ENCODE data around the gene SLCO2B1. TPM values are rescaled to one million over a fixed set of nuclear protein-coding genes. Genes with fewer than 3 reads are reported as not detected.

SLCO2B1 gene
- total and polyA plus RNA-seq, 12 donors = 5.8 to 234 (median 122) TPM

DNA sequence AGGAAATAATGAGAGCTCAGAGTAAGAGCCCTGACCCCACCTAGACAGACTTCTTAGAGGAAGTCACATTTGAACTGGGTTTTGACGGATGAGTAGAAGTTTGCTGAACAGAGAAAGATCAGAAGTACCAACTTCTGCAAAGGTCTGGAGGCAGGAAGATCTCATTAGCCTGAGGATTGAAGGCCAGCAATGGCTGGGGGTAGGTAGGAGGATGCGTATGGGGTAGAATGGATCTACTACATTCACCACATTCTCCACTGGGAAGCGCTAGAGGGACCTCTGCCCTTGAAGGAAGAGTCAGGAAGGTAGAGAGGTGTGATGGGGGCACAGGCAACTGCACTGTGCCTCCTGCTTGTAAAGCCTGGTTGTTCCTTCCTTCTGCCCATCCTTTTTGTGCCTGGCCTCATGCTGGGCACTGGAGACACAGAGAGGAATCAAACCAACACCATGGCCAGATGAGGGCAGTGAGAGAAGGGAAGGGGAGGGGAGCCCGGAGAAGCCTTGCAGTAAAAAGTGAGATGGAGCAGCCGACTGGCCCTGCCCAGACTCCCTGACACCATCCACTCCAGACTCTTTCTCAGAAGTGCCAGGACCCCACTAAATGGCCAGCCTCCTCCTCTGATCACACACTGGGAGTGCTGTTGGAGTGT, 94.6 kb downstream of the SLCO2B1 start:
- intact Hi-C loops (cut with DNase I) = loop anchor here in 1 of 2 donors (5.0 to 10.0 kb wide), 2 partner anchors 103 to 221 kb away; no protein-coding TSS in a partner anchor
- TF ChIP-seq, protein P1, sequence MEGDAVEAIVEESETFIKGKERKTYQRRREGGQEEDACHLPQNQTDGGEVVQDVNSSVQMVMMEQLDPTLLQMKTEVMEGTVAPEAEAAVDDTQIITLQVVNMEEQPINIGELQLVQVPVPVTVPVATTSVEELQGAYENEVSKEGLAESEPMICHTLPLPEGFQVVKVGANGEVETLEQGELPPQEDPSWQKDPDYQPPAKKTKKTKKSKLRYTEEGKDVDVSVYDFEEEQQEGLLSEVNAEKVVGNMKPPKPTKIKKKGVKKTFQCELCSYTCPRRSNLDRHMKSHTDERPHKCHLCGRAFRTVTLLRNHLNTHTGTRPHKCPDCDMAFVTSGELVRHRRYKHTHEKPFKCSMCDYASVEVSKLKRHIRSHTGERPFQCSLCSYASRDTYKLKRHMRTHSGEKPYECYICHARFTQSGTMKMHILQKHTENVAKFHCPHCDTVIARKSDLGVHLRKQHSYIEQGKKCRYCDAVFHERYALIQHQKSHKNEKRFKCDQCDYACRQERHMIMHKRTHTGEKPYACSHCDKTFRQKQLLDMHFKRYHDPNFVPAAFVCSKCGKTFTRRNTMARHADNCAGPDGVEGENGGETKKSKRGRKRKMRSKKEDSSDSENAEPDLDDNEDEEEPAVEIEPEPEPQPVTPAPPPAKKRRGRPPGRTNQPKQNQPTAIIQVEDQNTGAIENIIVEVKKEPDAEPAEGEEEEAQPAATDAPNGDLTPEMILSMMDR (IDR thresholded peaks at IDR 0.05) = no peak
- TF ChIP-seq POLR2A (IDR thresholded peaks at IDR 0.05) = no peak
- Histone ChIP-seq H3K9me3 (replicated peaks in 1 of 3) (no peaks in the 10 kb centered on the region), H3K27ac (no peak overlapping the region), H3K4me3 (no peak overlapping the region), H3K36me3 (replicated peaks in 1 of 2) (no peaks in the 10 kb centered on the region), H3K4me1 (replicated peaks in 1 of 2) (peaks cover 0 to 6% of the 10 kb centered on the region in 2 donors), H3K27me3 (no peaks in the 10 kb centered on the region)
- peak in 2 of 7 donors; percentile 7 to 44 for DNase-seq
- 73 to 86% (median 81%) methylated on average over 5 of the region's 5 CpGs for WGBS, 4 donors

DNA sequence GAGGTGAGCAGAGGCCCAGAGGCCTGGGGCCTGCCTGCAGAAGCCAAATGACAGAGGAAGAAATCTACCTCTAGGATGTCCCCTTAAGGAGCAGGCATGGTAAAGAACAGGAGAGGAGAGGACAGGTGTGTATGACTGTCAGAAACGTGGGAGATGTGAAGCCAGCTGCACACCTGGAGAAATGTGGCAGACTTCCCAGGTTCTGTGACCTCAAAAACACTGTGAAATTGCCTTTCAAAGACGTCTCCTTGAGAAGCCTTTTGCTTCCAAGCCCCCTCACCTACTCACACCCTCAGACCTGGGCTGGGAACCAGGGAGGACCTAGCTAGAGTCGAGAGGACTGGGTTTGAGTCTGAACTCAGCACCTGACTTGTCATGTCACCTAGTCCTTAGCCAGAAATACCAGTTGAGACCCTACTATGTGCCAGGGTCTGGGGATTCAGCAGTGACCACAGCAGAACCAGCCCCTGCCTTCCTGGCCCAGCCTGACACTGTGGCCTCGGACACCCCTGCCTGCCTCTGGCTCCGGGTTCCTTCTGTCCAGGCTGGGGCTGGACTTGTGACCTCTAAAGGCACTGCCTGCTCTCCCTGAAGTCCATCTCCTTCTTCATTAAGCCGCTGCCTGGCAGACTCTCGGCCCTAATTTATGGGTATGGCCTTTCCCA, 95.2 kb downstream of the SLCO2B1 start:
- intact Hi-C loops (cut with DNase I) = loop anchor here in 1 of 2 donors (5.0 to 10.0 kb wide), 2 partner anchors 104 to 221 kb away; no protein-coding TSS in a partner anchor
- WGBS, 4 donors = 60 to 75% (median 62%) methylated on average over 6 to 7 of the region's 7 CpGs
- Histone ChIP-seq H3K4me3 (no peak overlapping the region), H3K27me3 (no peaks in the 10 kb centered on the region), H3K36me3 (replicated peaks in 1 of 2) (no peaks in the 10 kb centered on the region), H3K9me3 (replicated peaks in 1 of 3) (no peaks in the 10 kb centered on the region), H3K27ac (no peak overlapping the region), H3K4me1 (replicated peaks in 1 of 2) (no peaks in the 10 kb centered on the region)
- TF ChIP-seq, protein P1 (IDR thresholded peaks at IDR 0.05) = no peak
- TF ChIP-seq POLR2A (IDR thresholded peaks at IDR 0.05) = no peak
- DNase-seq = peak in 2 of 7 donors; percentile 1 to 6

DNA sequence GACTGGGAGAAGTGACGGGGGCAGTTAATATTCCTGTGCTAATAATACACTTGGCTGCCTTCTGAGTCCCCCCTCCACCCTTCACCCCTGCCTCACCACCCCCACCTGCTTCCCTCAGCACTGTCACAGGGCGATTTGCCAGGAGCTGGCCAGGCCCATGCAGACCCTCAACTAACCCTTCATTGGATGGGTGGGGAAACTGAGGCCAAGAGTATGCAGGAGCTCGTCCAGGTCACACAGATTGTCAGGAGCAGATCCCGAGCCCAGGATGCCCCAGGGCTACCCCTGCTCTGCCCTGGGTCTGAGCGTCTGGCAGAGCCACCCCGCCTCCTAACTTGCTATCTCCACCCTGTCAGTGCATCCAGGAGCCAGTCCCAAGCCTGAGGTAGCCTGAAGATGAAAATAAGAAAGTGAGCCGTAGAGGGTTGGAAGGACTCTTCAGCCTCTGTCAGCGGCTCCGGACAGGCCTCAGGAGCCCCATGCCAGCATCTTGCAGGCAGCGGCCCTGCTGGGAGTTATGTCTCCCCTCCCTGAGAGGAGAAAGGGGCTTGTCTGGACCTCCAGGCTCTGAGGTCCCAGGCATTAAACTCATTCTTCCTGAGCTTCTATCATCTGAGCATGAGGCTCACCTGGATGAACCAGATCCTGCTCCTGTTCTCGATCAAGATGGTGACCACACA, 95.9 kb downstream of the SLCO2B1 start:
- Histone ChIP-seq H3K4me1 (replicated peaks in 1 of 2) (no peaks in the 10 kb centered on the region), H3K36me3 (replicated peaks in 1 of 2) (no peaks in the 10 kb centered on the region), H3K27ac (no peak overlapping the region), H3K9me3 (replicated peaks in 1 of 3) (no peaks in the 10 kb centered on the region), H3K27me3 (no peaks in the 10 kb centered on the region), H3K4me3 (no peak overlapping the region)
- TF ChIP-seq, protein P1 (IDR thresholded peaks at IDR 0.05) = no peak
- no peak for TF ChIP-seq POLR2A (IDR thresholded peaks at IDR 0.05)
- DNase-seq = peak in 2 of 7 donors; percentile 12 to 47
- intact Hi-C loops (cut with DNase I) = loop anchor here in 1 of 2 donors (5.0 to 10.0 kb wide), 2 partner anchors 105 to 222 kb away; no protein-coding TSS in a partner anchor
- 69 to 78% (median 73%) methylated on average over 7 to 11 of the region's 11 CpGs for WGBS, 4 donors

DNA sequence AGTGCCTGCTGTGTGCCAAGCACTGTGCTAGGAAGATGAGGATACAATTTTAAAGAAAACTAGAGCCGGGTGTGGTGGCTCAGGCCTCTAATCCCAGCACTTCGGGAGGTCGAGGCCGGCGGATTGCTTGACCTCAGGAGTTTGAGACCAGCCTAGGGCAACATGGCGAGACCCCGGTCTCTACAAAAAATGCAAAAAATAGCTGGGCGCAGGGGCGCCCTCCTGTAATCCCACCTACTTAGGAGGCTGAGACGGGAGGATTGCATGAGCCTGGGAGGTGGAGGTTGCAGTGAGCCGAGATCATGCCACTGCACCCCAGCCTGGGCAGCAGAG, 98.0 kb downstream of the SLCO2B1 start:
- Histone ChIP-seq H3K9me3 (replicated peaks in 1 of 3) (no peaks in the 10 kb centered on the region), H3K4me3 (no peak overlapping the region), H3K4me1 (replicated peaks in 1 of 2) (no peaks in the 10 kb centered on the region), H3K36me3 (replicated peaks in 1 of 2) (no peaks in the 10 kb centered on the region), H3K27me3 (no peaks in the 10 kb centered on the region), H3K27ac (no peak overlapping the region)
- TF ChIP-seq POLR2A (IDR thresholded peaks at IDR 0.05) = no peak
- TF ChIP-seq, protein P1 (IDR thresholded peaks at IDR 0.05) = peak in 1 of 6 experiments; percentile 4
- intact Hi-C loops (cut with DNase I) = loop anchor here in 1 of 2 donors (5.0 to 10.0 kb wide), 2 partner anchors 107 to 224 kb away; no protein-coding TSS in a partner anchor
- no peak for DNase-seq
- WGBS, 4 donors = 33 to 37% (median 35%) methylated on average over 11 of the region's 11 CpGs
